ENCODE data around the gene CBFA2T3.
"Not testable (repeated sequence)": the region's sequence is repeated elsewhere in the genome, so short reads cannot be mapped to it uniquely, and the experiment has no call there.

Gene CBFA2T3

DNA sequence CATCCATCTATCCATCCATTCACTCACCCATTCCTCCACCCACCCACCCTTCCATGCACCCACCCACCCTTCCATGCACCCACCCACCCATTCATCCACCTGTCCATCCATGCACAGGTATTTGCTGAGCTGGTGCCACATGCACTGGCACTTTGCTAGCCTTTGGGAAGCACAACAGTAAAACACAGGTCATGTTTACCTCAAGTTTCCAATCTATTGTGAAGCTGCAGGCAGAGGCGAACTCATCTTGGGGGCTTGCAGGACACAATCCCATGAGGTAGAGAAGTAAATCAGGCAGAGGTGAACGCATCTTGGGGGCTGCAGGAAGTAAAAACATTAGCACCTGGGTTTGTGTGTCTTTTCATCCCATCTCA is 35.6 kb upstream of the CBFA2T3 start:
- no peak for DNase-seq

DNA sequence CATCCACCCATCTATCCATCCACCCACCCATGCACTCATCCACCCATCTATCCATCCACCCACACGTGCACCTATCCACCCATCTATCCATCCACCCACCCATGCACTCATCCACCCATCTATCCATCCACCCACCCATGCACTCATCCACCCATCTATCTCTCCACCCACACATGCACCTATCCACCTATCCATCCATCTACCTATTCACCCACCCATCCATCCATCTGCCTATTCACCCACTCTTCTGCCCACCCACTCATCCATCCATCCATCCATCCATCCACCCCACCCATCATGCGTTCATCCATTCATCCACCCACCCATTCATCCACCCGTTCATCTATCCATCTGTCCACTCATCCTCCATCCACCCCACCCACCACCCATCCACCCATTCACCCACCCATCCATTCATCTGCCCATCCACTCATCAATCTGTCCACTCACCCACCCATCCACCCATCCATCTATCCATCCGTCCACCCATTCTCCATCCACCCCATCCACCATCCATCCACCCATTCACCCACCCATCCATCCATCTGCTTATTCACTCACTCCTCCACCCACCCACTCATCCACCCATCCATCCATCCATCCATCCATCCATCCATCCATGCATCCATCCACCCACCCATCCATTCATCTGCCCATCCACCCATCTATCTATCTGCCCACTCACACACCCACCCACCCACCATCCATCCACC is 35.1 kb upstream of the CBFA2T3 start:
- no peak for DNase-seq

DNA sequence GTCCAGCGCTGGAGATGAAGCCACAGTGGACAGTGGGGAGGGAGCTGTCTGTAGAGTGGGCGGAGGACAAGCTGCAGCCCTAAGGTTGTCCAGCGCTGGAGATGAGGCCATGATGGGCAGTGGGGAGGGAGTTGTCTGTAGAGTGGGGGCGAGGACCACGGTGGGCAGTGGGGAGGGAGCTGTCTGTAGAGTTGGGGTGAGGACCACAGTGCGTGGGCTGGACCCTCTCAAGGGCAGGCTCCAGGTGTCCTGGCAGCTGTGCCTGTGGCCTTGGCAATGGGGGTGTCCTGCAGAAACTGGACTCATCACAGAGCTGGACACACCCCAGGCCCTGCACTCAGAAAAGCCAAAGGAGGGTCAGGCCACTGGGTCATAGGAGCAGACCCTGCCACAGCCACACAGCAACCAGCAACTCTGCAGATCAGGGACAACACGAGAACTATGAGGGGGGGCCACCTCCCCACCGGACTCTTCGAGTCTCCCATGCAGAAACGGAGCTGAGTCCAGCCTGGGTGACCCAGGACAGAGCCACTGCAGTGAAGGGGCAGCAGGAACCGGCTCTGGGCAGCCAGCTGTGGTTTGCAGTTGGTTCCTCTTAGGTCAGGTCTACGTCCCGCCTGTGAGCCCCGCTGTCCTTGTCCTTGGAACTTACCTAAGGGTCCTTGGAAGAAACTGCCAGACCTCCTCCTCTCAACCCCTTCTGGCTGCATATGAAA is 33.4 kb upstream of the CBFA2T3 start:
- no peak for DNase-seq

DNA sequence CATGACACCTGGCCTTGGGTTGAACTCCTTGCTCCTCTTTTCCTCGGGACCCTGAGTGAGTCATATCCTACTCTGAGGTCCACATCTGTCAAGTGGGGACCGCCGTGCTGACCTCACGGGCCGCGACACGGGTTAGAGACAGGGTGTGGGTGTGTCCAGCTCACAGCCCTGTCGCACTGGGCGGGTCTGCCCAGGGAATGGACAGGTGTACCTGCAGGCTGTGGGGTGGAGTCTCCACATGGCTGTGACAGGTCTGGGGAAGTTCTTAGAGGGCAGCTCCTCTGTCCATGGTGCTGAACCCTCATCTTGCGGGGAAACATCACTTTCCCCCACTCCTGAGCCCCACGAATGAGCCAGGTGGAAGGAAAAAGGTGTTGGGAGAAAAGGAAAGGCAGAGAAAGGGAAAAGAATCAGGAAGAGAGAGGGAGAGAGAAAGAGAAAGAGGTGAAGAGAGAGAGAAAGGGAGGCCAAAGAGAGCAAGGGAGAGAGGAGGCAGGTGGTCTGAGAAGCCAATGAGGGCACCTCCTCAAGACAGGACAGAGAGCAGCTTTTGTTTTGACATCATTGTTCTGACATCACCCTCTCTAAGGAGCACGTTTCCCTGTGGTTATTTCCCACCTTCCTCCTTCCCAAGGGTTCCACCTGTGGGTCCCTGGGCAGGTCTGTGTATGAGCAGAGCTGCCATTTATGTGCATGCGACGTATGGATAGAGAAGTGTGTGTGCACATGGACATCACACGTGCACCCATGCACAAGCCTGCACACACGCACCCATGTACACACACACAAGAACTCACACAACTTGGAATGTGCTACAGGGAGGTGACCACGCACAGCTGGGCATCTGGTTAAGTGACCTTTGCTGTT is 32.6 kb upstream of the CBFA2T3 start:
- DNase-seq, result no peak

GRCh38 chr16:89008796-89009195 is 31.8 kb upstream of the CBFA2T3 start:
- not testable (repeated sequence) for DNase-seq

GRCh38 chr16:89007371-89008249 is 30.6 kb upstream of the CBFA2T3 start:
- no peak for DNase-seq

DNA sequence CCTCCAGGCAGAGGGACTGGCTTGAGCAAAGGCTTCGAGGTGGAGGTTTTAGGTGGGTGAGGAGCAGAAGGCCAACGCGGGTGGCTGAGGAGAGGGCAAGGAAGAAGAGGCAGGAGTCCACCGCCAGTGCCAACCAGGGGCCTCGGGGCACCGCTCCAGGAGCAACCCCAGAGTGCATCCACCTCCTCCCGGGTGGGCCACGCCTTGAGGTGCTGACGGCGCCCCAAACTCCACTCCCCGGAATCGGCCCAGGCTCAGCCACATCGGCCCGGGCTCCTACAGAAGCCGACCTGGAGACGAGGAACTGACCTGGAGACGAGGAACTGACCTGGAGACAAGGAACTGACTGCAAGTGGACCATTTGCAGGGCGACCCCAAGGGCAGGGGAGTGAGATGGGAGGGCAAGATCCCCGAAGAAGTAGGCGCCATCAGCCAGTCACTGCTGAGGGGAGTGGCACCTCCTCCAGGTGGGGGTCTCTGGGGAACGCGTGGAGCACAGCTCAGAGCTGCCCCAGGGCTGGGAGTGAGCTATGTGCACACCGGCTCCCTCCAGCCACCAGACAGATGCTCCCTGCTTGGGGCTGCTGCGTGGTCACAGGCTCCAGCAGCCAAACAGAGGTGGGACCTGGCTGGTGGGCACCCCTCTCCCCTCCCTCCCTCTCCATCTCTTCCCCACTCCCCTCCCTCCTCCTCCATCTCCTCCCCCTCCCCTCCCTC is 29.2 kb upstream of the CBFA2T3 start:
- no peak for DNase-seq

DNA sequence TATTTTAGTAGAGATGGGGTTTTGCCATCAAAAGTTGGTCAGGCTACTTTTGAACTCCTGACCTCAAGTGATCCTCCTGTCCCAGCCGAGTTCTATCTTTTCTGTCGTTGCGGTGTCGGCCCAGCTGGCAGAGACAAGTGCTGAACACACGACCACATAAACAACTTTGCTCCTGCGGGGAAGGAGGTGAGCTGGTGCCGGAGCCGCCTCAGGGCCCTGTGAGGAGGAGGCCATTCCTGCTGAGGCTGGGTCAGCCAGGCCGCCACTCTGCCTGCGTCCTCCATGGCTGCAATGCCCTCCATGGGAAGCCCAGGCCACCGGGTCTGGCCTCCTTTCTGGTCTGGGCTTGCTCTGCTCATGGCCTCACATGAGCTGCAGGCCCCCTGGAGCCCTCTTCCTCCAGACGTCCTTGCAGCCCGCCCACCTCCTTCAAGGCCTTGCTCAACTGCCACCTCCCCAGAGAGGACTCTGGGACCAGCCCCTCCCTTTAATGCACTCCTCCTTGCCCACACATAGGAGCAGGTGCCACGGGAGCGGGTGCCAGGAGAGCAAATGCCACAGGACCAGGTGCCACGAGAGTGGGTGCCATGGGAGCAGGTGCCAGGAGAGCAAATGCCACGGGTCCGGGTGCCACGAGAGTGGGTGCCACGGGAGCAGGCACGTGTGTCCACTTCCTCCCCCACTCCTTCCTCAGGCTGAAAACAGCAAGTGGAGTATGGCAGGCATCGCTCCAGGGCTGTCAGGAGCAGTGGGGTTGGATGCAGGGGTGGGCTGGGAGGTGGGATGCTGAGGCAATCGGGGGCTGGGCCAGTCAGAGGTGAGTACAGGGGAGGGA is 28.4 kb upstream of the CBFA2T3 start:
- no peak for DNase-seq

- DNase-seq, result no peak
Measured at GRCh38 chr16:89004209-89004831, 27.3 kb upstream of the CBFA2T3 start.

DNA sequence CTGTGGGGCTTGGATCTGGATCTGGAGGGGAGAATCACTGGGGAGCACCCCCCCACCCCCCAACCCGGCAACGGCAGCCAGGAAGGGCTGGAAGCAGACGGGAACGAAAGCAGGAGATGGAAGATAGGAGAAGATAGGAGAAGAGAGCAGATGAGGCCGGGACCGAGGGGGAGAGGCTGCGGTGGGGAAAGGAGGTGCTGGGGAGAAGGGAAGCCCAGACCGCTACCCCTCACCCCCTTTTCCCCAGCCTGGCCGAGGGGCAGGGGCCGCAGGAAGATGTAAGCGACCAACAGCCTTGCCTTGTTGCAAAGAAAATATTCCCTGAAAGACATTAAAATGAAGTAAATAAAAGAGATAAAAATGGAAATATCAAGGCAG is 26.8 kb upstream of the CBFA2T3 start:
- DNase-seq, result no peak

GRCh38 chr16:89002851-89003830 is 26.1 kb upstream of the CBFA2T3 start:
- no peak for DNase-seq

GRCh38 chr16:89002081-89002480 is 25.1 kb upstream of the CBFA2T3 start:
- not testable (repeated sequence) for DNase-seq

DNA sequence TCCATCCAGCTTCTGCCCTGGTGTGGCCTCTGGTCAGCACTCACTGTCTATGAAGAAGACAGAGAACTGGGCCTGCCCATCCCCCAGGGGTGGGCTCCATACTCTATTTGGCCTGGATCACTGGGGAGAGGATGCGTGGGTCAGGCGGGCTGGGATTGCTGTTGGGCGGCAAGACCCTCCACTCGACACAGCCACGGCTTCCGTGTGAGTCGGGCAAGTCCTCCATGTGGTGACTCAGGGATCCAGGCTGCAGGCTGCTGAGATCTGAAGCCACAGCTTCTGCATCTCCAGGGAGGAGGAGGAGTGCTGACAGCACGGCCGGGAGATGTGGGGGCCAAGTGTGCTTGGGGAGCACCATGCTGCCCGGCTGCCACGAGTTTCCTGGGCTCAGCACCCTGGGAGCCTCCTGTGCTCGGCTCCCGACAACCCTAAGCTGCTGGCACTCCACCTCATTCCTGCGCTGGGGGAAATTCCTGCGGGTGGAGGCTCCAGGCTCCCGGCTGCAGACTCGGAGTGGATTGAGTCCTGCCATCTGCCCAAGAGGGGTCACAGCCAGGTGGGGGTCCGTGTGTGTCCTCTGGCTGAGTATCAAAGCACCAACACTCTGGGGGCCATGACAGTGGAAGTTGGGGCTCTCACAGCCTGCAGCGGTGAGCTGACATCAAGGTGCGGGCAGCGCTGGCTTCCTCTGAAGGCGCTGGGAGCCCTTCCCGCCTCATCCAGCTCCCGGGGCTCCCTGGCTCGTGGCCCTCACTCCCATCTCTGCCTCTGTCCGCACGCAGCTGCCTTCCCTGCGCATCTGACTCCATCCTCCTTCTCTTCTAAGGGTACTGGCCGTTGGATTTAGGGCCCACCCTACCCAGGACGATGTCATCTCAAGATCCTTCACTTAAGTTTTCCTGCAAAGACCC is 24.4 kb upstream of the CBFA2T3 start:
- no peak for DNase-seq

GRCh38 chr16:89000207-89000959 is 23.4 kb upstream of the CBFA2T3 start:
- DNase-seq, result peak; percentile 15

DNA sequence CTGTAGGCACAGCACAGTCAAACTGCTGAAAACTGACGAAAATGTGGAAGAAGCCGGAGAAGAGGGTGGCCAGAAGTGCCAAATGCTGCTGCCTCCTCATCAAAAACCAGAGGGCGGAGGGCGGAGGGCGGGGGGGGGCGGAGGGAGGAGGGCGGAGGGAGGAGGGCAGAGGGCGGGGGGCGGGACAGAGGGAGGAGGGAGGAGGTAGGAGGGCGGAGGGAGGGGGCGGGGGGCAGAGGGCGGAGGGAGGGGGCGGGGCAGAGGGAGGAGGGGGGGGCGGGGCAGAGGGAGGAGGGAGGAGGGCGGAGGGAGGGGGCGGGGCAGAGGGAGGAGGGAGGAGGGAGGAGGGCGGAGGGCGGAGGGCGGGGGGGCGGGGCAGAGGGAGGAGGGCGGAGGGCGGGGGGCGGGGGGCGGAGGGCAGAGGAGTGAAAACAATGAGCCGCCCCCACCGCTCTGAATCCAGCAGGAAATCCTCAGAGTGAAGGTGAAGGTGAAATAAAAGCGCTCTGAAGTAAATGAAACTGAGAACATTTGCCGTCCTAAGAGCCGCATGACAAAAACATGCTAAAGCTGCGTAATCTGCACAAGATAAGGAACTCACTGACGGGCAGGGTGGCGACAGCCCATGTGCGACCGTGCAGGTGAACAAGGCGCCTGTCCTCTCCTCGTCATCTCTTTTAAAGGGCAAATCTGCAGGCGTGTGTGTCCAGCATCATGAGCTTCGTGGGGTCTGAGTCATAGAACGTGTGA is 22.6 kb upstream of the CBFA2T3 start:
- no peak for DNase-seq

- DNase-seq, result no peak
Measured at GRCh38 chr16:88995746-88996535, 18.9 kb upstream of the CBFA2T3 start.
